Suprapubic skin (tissue), 4 donors: ENCODE data around the gene CEND1.

Experiments
- CTCF ChIP-seq, 2 donors: fragments of 200-600 bp in 1 of 2; fragments of 450-650 bp in 1 of 2; sonication (generic) in 1 of 2; IDR thresholded peaks; one replicate each; pipeline ENCODE4 v1.5.1; 2016 to 2019; ENCODE audit warnings: antibody characterized with exemption in 2 of 2, mild to moderate bottlenecking in 1 of 2, moderate library complexity in 1 of 2
- POLR2A ChIP-seq, 2 donors: fragments of 450-650 bp; IDR thresholded peaks; one replicate each; pipeline ENCODE4 v1.6.1; 2017; ENCODE audit warnings: antibody characterized with exemption in 2 of 2, mild to moderate bottlenecking in 2 of 2, moderate library complexity in 2 of 2
- POLR2AphosphoS5 ChIP-seq, 3 donors: sonication (generic); formaldehyde crosslinking; IDR thresholded peaks; one replicate each; pipeline ENCODE4 v1.6.1; 2017; ENCODE audit warnings: antibody characterized with exemption in 3 of 3

GRCh38 chr11:796565-797295, 6.8 kb upstream of the CEND1 start:
- no peak for TF ChIP-seq CTCF (IDR thresholded peaks at IDR 0.05)
- TF ChIP-seq POLR2AphosphoS5 (IDR thresholded peaks at IDR 0.05) = no peak
- no peak for TF ChIP-seq POLR2A (IDR thresholded peaks at IDR 0.05)
